GM19043 (cell line): ENCODE results near the gene OPN4.

Experiments
- ATAC-seq: cut with Tn5 transposase; IDR thresholded peaks from one replicate; pipeline ENCODE4 v1.9.1; 2021; ENCODE audit warnings: low read depth; ENCODE audit not compliant: unreplicated experiment

The OPN4 gene

DNA sequence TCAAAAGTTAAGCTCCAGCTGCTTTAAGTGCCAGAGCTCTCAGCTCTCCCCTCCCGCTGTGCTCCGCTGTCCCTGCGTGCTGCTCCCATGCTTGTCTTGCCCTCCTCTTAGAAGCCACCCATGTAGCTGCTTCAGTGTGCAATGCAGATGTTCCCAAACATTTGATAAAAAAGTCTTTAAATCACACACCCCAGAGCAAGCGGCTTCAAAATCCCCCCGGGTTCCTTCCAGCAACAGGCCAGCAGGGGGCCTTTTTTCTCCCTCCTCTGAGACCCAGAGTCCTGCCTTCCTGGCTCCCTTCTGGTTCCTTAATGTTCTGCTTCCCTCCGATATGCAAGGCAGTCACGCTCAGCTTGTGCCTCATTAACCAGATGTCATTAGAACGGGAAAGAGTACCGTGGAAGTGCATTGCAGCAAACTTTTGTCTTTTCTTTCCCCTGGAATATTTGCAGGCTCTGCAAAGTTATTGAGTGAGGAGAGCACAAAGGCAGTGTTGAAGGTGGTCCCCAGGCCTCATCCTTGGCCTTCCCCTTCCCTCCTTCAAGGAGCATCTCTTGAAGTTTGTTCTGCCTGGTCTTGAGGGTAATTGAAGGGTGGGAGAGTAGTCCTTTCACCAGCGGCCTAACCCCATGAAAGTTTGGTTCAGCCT, 39.5 kb downstream of the OPN4 start:
- no peak for ATAC-seq

GRCh38 chr10:86698207-86698940, 44.0 kb downstream of the OPN4 start:
- ATAC-seq, result no peak

- no peak for ATAC-seq
These were observed 44.8 kb downstream of the OPN4 start for GRCh38 chr10:86699125-86699524.

DNA sequence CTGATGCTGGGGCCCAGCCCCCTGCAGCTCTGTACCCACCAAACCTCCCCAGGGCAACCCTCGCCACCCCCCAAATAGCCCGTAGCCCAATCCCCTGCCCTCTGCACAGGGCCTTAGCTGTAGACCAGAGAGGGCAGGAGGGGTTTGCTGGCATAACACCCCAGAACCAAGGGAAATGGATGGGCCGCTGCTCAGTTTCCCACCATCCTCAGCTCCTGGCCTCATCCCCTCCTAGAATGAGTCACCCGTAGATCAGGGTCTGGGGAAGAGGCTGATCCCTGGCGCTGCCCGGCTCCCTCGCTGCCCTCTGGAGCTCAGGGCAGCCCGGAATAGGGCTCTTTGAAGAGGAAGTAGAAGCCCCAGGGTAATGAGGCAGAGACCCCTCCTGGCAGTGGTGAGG, 45.2 kb downstream of the OPN4 start:
- no peak for ATAC-seq

DNA sequence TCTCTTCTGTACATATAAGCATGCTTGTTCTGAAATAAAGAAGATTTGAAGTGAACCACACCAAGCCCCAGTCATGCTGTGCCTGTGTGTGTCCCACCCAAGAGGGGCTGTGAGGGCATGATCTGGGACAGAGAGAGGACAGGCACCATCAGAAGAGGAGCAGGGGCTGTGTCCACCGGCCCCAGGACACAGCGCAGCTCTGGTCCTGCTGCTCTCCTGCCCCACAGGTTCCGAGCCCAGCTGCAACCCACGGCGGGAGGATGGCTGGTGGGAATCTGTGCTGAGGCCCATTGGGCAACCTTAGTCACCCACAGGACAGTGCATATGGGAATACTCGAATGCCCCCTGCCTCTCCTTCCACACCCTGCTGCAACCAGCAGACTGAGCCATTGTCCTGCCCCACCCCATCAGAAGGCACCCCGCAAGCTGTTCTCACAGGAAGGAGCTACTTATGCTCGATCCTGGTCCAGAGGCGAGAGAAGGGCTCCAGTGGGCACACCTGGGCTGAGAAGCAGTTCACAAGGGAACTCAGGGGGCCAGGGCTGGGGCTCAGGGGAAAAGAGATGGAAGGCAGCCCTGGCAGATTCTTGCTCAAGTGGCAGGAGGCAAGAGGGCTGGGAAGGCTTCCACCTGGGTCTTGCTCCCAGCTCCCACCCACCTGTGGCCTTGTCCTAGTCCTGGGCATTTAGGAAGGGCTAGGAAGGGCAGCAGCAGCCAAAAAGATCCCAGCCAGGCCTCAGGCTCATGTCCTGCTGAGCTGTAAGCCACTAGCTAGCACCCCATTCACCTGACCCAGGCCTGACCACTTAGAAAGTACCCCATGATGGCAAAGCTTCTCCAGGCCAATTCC, 45.9 kb downstream of the OPN4 start:
- no peak for ATAC-seq

GRCh38 chr10:86700851-86701617, 46.7 kb downstream of the OPN4 start:
- ATAC-seq, result no peak

DNA sequence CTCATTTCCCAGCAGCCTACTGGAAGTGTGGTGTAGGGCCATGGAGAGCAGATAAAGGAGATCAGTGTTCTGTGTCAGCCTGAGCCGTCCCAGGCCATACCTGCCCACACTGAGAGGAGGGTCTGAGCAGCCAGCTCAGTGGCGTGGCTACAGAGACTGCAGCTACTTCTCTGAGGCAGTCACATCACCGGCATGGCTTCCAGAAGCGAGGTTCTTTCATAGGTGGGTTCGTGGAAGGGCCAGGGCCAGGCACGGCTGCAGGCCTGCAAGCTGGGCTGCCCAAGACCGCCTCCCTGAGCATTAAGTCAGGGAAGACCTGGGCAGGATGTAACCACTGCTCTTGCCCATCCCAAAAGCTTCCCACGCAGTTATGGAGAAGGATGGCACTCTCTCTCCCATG, 48.8 kb downstream of the OPN4 start:
- no peak for ATAC-seq

DNA sequence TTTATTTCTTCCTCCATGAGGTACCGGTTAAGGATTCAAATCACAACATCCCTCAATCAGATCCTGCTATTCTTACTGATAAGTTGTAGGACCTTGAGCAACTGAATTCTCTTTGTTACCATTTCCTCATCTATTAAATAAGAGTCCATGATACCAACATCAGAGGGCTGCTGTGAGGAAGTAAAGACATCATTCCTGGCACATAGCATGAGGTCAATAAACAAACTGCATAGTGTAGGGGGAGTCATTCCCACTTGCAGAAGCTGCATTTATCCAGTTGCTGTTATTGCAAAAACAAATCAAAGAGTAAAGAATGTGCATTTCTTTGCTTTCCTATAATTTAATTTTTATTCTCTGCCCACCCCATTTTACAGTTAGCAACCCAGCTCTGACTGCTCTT, 50.8 kb downstream of the OPN4 start:
- no peak for ATAC-seq

DNA sequence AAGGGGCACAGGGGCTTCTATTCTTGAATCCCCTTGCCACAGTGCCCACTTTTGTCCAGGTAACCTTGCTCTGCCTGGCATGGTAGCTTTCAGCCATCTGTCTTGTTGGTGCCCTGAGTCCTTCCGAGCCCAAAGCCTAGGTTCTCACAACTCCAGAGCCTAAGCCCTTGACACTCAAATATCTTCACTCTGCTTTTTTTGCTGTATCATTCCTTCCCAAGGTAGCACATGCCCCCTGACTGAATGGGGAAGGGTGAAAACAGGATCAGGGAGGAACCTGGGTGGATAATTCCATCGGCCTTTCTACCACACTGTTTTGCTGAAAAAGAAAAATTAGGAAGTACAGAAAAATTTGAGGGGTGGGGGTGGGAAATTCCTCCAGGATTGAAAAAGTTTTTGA, 51.6 kb downstream of the OPN4 start:
- no peak for ATAC-seq

DNA sequence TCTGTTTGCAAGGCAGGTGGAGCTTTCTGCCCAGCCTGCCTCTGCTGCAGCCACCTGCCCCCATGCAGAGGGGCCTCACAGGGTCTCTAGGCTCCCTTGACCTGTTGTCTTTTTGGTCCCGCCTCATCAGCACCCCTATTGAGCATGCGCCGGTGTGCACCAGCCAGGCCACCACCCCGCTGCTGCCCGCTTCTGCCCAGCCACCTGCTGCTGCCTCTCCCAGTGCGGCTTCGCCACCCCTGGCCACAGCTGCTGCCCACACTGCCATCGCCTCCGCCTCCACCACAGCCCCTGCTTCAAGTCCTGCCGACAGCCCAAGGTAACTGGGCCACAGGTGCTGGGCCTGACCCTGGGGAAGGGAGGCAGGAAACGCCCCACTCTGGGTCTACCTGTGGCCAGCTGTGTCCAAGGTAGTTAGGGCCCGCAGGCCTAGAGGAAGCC, 52.1 kb downstream of the OPN4 start:
- no peak for ATAC-seq

- no peak for ATAC-seq
These were observed 52.6 kb downstream of the OPN4 start for GRCh38 chr10:86706977-86707376.

GRCh38 chr10:86707505-86707904, 53.2 kb downstream of the OPN4 start:
- ATAC-seq, result no peak

GRCh38 chr10:86708068-86708782, 53.9 kb downstream of the OPN4 start:
- ATAC-seq, result no peak

GRCh38 chr10:86708783-86709380, 54.5 kb downstream of the OPN4 start:
- ATAC-seq, result no peak

DNA sequence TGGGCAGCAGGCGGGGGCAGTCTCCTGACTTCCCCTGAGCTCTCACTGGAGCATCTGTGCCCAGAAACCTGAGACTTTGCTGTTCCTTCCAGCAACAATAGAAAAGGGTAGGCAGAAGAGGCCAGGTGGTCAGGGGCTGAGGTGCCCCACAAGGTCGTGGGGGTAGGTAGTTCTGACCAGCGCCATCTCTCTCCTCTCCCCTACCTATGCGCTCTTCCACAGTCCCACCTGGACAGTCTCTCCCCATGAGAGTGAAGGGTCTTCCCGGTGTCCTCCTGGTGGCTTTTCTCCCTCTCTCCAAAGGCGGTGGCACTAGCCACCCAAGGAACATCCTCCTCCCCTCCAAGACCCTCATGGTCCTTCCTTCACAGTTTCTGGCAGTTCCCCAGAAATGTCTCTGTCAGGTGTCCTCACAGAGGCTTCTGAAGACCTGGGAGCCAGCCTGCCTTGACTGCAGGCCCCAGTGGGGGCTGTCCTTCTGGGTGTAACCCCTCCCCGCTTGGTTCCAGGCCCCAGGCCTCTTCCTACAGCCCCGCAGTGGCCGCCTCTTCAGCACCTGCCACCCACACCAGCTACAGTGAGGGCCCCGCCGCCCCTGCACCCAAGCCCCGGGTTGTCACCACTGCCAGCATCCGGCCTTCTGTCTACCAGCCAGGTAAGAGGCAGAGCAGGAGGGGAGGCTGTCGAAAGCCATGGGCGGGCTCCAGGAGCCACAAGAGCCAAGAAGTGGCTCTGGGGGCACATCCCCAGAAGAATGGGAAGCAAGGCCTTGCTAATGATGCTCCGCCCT, 55.2 kb downstream of the OPN4 start:
- no peak for ATAC-seq

GRCh38 chr10:86710987-86711512, 56.7 kb downstream of the OPN4 start:
- ATAC-seq, result peak; percentile 78

GRCh38 chr10:86711513-86712316, 57.4 kb downstream of the OPN4 start:
- peak; percentile 33 for ATAC-seq

GRCh38 chr10:86712317-86712707, 58.0 kb downstream of the OPN4 start:
- ATAC-seq, result peak; percentile 23
